Liver (tissue), 3 donors: ENCODE results near the gene MRPL10.

Experiments
- EGR1 ChIP-seq, 2 donors: IDR thresholded peaks; 2 replicates each; pipeline ENCODE4 v1.6.1; 2016 to 2018; ENCODE audit warnings: antibody characterized with exemption in 2 of 2, low read depth in 2 of 2
- JUND ChIP-seq, 2 donors: IDR thresholded peaks; 2 replicates each; pipeline ENCODE4 v1.6.1; 2016; ENCODE audit warnings: antibody characterized with exemption in 2 of 2
- SP1 ChIP-seq: IDR thresholded peaks from 2 replicates; pipeline ENCODE4 v1.6.1; 2018; ENCODE audit warnings: antibody characterized with exemption, mild to moderate bottlenecking
- TAF1 ChIP-seq: conservative IDR thresholded peaks from 2 replicates; pipeline ENCODE4 v1.6.1; 2016; ENCODE audit warnings: antibody characterized with exemption, mild to moderate bottlenecking
- TF ChIP-seq, protein P1 (sequence below): IDR thresholded peaks from 2 replicates; pipeline ENCODE4 v1.6.1; 2016; ENCODE audit warnings: antibody characterized with exemption
- TF ChIP-seq, protein P2 (sequence below): fragments of 150-350 bp; IDR thresholded peaks from 2 replicates; pipeline ENCODE4 v1.5.1; 2017; ENCODE audit warnings: improper control_type of control experiment, low read depth, low read length; ENCODE audit not compliant: missing input control
- TF ChIP-seq, protein P3 (sequence below): IDR thresholded peaks from 2 replicates; pipeline ENCODE4 v1.6.1; 2016; ENCODE audit warnings: antibody characterized with exemption
- TF ChIP-seq, protein P4 (sequence below): IDR thresholded peaks from 2 replicates; pipeline ENCODE4 v1.6.1; 2016; ENCODE audit warnings: antibody characterized with exemption, mild to moderate bottlenecking
- TF ChIP-seq, protein P5 (sequence below): IDR thresholded peaks from 2 replicates; pipeline ENCODE4 v1.6.1; 2016; ENCODE audit warnings: antibody characterized with exemption
- donor health status: healthy.
- donor health status: healthy.

DNA sequence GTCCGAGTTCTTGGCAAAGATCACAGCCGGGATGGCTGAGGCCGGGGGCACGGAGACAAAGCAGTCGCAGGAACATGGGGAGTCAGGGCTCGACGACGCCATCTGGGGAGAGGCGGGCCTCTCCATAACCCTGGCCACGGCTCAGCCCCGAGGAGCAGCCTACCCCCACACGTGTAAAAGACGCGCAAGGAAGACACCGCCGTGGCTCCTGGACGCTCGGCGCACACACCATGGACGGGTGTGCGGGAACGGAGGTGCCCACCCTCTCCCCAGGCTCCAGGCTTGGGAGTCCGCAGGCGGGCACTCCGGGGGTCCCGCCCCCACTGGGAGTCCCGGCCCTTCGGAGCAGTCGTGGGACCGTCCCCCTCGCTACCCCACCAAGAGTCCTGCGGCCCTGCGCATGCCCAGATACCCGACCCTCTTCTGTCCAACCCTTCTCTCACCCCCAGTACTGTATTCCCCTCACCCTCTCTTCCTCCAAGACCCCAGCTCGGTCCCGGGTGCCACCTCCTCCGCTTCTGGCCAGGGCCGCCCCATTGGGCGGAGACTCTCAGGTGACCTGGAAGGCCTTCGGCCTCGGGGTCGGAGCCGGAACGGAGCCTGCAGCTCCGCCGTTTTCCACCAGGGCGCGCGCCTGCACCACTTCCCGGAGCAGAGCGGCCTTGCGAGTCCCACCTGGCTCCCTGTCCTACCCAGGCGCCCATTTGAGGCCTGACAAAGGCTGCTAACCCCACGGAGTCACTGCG lies 9.6 kb upstream of the MRPL10 start, which contains the start of gene SCRN2:
- TF ChIP-seq, protein P1, sequence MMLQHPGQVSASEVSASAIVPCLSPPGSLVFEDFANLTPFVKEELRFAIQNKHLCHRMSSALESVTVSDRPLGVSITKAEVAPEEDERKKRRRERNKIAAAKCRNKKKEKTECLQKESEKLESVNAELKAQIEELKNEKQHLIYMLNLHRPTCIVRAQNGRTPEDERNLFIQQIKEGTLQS: no peak
- TF ChIP-seq TAF1 (no peak), SP1 (peak; percentile 60), EGR1 (IDR thresholded peaks at IDR 0.05; ENCODE audit: low read depth in 2 of 2) (no peak), JUND (IDR thresholded peaks at IDR 0.05) (no peak)
- TF ChIP-seq, protein P2, sequence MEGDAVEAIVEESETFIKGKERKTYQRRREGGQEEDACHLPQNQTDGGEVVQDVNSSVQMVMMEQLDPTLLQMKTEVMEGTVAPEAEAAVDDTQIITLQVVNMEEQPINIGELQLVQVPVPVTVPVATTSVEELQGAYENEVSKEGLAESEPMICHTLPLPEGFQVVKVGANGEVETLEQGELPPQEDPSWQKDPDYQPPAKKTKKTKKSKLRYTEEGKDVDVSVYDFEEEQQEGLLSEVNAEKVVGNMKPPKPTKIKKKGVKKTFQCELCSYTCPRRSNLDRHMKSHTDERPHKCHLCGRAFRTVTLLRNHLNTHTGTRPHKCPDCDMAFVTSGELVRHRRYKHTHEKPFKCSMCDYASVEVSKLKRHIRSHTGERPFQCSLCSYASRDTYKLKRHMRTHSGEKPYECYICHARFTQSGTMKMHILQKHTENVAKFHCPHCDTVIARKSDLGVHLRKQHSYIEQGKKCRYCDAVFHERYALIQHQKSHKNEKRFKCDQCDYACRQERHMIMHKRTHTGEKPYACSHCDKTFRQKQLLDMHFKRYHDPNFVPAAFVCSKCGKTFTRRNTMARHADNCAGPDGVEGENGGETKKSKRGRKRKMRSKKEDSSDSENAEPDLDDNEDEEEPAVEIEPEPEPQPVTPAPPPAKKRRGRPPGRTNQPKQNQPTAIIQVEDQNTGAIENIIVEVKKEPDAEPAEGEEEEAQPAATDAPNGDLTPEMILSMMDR: peak; percentile 93
- TF ChIP-seq, protein P3, sequence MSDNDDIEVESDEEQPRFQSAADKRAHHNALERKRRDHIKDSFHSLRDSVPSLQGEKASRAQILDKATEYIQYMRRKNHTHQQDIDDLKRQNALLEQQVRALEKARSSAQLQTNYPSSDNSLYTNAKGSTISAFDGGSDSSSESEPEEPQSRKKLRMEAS: peak; percentile 9
- TF ChIP-seq, protein P4, sequence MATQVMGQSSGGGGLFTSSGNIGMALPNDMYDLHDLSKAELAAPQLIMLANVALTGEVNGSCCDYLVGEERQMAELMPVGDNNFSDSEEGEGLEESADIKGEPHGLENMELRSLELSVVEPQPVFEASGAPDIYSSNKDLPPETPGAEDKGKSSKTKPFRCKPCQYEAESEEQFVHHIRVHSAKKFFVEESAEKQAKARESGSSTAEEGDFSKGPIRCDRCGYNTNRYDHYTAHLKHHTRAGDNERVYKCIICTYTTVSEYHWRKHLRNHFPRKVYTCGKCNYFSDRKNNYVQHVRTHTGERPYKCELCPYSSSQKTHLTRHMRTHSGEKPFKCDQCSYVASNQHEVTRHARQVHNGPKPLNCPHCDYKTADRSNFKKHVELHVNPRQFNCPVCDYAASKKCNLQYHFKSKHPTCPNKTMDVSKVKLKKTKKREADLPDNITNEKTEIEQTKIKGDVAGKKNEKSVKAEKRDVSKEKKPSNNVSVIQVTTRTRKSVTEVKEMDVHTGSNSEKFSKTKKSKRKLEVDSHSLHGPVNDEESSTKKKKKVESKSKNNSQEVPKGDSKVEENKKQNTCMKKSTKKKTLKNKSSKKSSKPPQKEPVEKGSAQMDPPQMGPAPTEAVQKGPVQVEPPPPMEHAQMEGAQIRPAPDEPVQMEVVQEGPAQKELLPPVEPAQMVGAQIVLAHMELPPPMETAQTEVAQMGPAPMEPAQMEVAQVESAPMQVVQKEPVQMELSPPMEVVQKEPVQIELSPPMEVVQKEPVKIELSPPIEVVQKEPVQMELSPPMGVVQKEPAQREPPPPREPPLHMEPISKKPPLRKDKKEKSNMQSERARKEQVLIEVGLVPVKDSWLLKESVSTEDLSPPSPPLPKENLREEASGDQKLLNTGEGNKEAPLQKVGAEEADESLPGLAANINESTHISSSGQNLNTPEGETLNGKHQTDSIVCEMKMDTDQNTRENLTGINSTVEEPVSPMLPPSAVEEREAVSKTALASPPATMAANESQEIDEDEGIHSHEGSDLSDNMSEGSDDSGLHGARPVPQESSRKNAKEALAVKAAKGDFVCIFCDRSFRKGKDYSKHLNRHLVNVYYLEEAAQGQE: peak; percentile 61
- TF ChIP-seq, protein P5, sequence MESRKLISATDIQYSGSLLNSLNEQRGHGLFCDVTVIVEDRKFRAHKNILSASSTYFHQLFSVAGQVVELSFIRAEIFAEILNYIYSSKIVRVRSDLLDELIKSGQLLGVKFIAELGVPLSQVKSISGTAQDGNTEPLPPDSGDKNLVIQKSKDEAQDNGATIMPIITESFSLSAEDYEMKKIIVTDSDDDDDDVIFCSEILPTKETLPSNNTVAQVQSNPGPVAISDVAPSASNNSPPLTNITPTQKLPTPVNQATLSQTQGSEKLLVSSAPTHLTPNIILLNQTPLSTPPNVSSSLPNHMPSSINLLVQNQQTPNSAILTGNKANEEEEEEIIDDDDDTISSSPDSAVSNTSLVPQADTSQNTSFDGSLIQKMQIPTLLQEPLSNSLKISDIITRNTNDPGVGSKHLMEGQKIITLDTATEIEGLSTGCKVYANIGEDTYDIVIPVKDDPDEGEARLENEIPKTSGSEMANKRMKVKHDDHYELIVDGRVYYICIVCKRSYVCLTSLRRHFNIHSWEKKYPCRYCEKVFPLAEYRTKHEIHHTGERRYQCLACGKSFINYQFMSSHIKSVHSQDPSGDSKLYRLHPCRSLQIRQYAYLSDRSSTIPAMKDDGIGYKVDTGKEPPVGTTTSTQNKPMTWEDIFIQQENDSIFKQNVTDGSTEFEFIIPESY: no peak
